CD4-positive, alpha-beta T cell treated with Interferon alpha-2 for 1 hour (primary cell): ENCODE measurements around the gene PRUNE1.
A peak's percentile ranks its signal among the peaks of the same experiment; 100 is the strongest.

Experiments
- DNase-seq, 2 donors: peaks; one replicate each; pipeline ENCODE4 v3.0.0-alpha.2; 2020 to 2022

Gene PRUNE1

GRCh38 chr1:151054971-151055547 is 46.8 kb downstream of the PRUNE1 start:
- DNase-seq = no peak

- peak in 1 of 2 donors; percentile 23 for DNase-seq
These were observed 47.3 kb downstream of the PRUNE1 start for GRCh38 chr1:151055581-151055980.

DNA sequence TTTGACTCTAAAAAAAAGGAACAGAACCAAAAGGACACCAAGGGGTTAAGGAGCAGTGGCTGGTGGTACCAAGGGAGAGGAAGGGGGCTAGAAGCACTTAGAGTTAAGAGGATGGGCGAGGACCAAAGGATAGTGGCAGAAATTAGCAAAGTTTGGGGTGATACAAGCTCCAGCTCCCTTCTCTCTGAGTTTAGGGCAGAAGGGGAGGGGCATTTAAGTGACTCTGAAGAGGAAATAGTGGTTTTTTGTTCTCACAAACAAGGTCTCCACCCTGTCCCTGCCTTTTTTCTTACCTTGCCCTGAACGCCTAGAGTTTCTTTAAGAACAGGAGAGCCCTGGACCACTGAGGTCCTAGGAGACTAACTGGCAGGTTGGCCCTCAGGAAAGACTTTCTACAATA is 47.9 kb downstream of the PRUNE1 start:
- DNase-seq = peak; percentile 42 to 77

DNA sequence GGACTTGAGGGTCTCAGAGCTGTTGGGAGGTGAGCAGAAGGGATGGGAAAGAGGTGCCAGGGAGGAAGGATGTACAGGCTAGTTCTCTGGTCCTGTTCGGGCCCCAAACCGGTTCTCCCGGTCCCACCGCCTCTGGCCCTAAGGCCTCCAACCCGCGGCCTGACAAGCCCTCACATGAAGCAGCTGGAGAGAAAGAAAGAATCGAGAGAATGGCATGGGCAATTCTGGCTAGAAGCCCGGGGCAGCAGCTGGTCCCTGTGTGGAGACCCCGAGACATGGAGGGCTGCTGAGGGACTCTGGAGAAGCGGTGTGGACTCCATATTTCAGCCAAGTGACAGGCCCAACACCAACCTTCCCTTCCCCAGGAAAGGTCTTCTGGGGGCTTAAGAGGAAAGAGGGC is 50.4 kb downstream of the PRUNE1 start:
- DNase-seq = peak in 1 of 2 donors; percentile 28

DNA sequence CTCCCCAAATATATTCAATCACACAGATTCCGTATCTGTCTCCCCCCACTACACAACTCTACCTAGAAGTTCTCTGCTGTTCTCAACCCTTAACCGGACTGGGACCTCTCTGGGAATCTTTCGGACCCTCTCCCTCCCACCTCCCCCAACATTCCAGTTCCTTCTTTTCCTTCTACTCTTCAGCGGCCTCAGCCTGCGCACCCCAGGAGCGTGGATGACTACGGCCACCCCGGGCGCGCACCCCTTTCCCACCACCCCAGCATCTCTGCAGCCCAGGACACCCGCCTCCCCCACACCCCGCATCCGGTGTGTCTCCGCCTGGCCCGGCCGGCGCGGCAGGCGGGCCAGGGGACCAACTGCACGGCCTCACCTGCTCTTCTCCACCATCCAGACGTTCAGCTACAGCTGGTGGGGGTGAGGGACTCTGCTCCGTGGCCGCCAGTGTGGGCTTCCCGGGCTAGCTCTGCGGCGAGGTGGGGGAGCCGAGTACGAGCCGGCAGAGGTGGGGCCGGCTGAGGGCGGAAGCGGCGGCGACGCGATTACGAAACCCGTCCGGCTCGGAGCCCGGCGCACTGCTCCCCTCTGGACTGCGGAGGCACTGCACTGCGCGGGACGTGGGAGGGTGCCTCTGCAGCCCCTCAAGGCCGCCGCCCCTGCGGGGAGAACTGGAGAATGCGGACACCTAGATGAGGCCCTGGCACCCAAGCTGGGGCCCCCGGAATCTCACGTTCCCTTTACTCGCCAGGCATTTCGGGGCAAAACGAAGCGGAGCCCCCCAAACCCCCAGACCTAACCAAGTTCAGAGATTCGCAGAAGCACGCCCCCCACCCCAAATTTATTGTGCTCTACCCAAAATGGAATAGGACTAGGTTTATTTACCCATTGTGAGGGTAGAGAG is 51.1 kb downstream of the PRUNE1 start, which contains the start of gene CDC42SE1:
Gene CDC42SE1 (minus strand): TSS at position 514 of the 898 bp plus-strand sequence. CDS start 3,892 bp downstream, outside the sequence.
- peak; percentile 85 to 89 for DNase-seq

GRCh38 chr1:151060007-151060656 is 51.9 kb downstream of the PRUNE1 start, which contains the start of gene MLLT11:
TSS of gene MLLT11 (plus strand) at chr1:151060397. CDS start at chr1:151067225, 6,828 bp downstream.
- DNase-seq = peak in 1 of 2 donors; percentile 31

GRCh38 chr1:151060657-151061421 is 52.6 kb downstream of the PRUNE1 start:
- DNase-seq = no peak

GRCh38 chr1:151061704-151062103 is 53.5 kb downstream of the PRUNE1 start:
- no peak for DNase-seq

- no peak for DNase-seq
These were observed 54.6 kb downstream of the PRUNE1 start for GRCh38 chr1:151062741-151063371.

DNA sequence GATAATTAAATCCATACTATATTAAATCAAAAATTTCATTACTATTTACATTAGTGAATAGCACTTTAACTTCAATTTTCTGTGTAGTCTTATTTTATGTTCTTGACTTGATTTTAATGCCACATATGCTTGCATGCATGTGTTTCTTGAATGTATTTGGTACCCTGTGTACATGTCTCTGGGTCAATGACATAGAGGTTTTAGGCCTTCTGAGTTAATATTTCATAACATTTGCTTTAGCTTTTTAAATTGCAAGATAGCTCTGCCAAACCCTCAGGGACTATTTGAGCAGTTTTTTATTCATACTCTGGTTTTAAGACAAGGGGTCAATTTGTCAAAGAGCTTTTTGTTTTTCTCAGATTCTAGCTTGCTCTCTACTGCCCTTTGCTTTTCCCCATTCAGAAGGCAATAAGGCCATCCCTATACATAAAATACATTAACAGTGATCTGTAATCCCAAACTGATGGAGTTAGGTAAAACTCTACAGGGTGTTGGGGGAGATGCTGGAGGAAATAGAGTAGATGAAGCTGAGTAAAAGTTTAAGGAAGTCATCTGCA is 56.9 kb downstream of the PRUNE1 start:
- DNase-seq = no peak

DNA sequence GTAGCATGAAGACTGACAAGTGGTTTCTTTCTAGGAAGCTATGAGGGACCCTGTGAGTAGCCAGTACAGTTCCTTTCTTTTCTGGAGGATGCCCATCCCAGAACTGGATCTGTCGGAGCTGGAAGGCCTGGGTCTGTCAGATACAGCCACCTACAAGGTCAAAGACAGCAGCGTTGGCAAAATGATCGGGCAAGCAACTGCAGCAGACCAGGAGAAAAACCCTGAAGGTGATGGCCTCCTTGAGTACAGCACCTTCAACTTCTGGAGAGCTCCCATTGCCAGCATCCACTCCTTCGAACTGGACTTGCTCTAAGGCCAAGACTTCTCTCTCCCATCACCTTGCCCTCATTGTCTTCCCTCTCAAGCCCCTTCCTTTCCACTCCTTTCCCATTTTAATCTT is 58.9 kb downstream of the PRUNE1 start:
- DNase-seq = no peak

- no peak for DNase-seq
These were observed 60.8 kb downstream of the PRUNE1 start for GRCh38 chr1:151069103-151069486.

DNA sequence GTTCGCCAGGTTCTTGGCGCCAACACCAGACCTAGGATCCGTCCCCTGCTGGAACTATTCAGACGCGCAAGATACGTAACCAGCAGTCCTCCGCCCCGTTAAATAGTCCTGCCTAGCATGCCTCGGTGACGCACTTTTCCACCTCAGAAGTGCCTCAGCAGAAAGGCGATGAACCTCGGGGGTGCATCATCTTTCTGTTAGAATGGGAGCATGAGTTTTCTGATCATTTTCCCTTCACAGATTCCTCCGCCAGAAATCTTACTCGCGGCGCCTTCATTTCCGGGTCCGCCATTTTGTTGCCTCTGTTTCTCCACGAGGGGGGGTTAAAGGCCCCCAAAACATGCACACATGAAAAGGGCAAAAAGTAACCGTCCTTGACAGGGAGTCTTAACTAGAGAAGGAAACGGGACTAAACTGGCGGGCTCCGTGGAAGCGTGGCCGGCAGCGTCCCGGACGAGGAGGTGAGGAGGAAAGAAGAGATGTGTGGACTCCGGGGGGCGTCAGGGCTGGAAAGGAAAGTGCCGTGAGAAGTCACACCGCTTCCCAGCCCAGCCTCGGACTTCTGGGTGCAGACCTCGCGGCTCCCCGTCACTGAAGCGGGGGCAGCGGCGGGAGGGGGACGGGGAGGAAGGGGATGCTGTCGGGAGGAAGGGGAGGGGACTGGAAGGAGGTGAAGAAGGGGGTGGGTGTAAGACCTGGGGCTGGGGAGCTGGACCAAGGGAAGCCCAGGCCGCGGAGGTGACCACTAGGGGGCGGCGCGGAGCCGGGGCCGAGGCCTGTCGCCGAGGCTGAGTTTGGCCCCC is 62.4 kb downstream of the PRUNE1 start, which contains the start of gene GABPB2:
Gene GABPB2 (plus strand): TSS at position 288 of the 803 bp plus-strand sequence. CDS start 17,429 bp downstream, outside the sequence.
- peak; percentile 84 to 89 for DNase-seq

DNA sequence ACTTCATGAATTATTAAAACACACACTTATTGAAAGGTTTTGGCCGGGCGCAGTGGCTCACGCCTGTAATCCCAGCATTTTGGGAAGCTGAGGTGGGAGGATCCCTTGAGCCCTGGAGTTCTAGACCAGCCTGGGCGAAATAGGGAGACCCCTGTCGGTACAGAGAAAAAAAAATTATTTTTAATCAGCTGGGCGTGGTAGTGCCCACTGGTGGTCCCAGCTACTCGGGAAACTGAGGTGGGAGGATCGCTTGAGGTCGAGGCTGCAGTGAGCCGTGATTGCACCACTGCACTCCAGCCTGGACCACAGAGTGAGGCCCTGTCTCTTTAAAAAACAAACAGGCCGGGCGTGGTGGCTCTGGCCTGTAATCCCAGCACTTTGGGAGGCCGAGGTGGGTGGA is 64.0 kb downstream of the PRUNE1 start:
- DNase-seq = no peak
